Hepatocyte (in vitro differentiated cells): ENCODE data around the gene HCN3. TPM values are rescaled to one million over a fixed set of nuclear protein-coding genes. Genes with fewer than 3 reads are reported as not detected.

Experiments
- DNase-seq: peaks from one replicate; pipeline ENCODE4 v3.0.0-alpha.2; 2016; ENCODE audit warnings: low spot score
- H2AFZ ChIP-seq: fragments of 200-600 bp; sonication (generic); 2 replicates; pipeline ENCODE4 v1.6.0; 2016; ENCODE audit warnings: antibody characterized with exemption, mild to moderate bottlenecking
- H3K27ac ChIP-seq: fragments of 200-600 bp; sonication (generic); 2 replicates; pipeline ENCODE4 v1.5.1; 2016; ENCODE audit warnings: mild to moderate bottlenecking
- H3K27me3 ChIP-seq: fragments of 200-600 bp; sonication (generic); 2 replicates; pipeline ENCODE4 v1.6.1; 2016
- H3K36me3 ChIP-seq: fragments of 200-600 bp; sonication (generic); replicated peaks from 2 replicates; pipeline ENCODE4 v1.5.1; 2016; ENCODE audit warnings: low read depth; ENCODE audit not compliant: insufficient read depth
- H3K4me1 ChIP-seq: fragments of 200-600 bp; sonication (generic); 2 replicates; pipeline ENCODE4 v1.5.1; 2016; ENCODE audit warnings: mild to moderate bottlenecking, moderate library complexity; ENCODE audit not compliant: insufficient read depth
- H3K4me2 ChIP-seq: fragments of 200-600 bp; sonication (generic); 2 replicates; pipeline ENCODE4 v1.6.0; 2016
- H3K4me3 ChIP-seq: fragments of 200-600 bp; sonication (generic); 2 replicates; pipeline ENCODE4 v1.5.1; 2016; ENCODE audit warnings: mild to moderate bottlenecking
- H3K79me2 ChIP-seq: fragments of 200-600 bp; sonication (generic); 2 replicates; pipeline ENCODE4 v1.6.0; 2017; ENCODE audit warnings: mild to moderate bottlenecking
- H3K9me2 ChIP-seq: fragments of 200-600 bp; sonication (generic); replicated peaks from 2 replicates; pipeline ENCODE4 v1.6.0; 2017; ENCODE audit warnings: mild to moderate bottlenecking; ENCODE audit not compliant: insufficient read depth
- H3K9me3 ChIP-seq: fragments of 200-600 bp; sonication (generic); 2 replicates; pipeline ENCODE4 v1.5.1; 2016; ENCODE audit warnings: low read depth, mild to moderate bottlenecking
- H4K20me1 ChIP-seq: fragments of 200-600 bp; sonication (generic); 2 replicates; pipeline ENCODE4 v1.6.0; 2016; ENCODE audit warnings: mild to moderate bottlenecking; ENCODE audit not compliant: insufficient read depth, poor library complexity, severe bottlenecking
- EZH2 ChIP-seq: fragments of 200-600 bp; sonication (generic); IDR thresholded peaks from 2 replicates; pipeline ENCODE4 v1.6.1; 2016; ENCODE audit warnings: antibody characterized with exemption, mild to moderate bottlenecking, borderline replicate concordance
- EZH2phosphoT487 ChIP-seq: fragments of 200-600 bp; sonication (generic); IDR thresholded peaks from one replicate; pipeline ENCODE4 v1.6.1; 2018; ENCODE audit warnings: antibody characterized with exemption, mild to moderate bottlenecking, low read depth, moderate library complexity; ENCODE audit not compliant: unreplicated experiment, severe bottlenecking
- WGBS: methylation state at CpG from one replicate; pipeline ENCODE4 v1.1.6; 2016; ENCODE audit warnings: low lambda C conversion rate; ENCODE audit errors: missing lambda C conversion rate; 5-methylcytosine and 5-hydroxymethylcytosine counted together
- polyA plus RNA-seq: library from polyadenylated mRNA; unstranded; fragments of >200 nt; fragmentation: Nextera tagmentation; extraction: Ambion mirVana; gene quantifications from 2 replicates; pipeline ENCODE4 v1.2.1, GENCODE V29; 2016
- total RNA-seq: library from RNA; depleted of rRNA; stranded (reverse); fragments of >200 nt; gene quantifications from 2 replicates; pipeline ENCODE4 v1.2.3, GENCODE V29; 2014
- TF ChIP-seq, protein P1 (sequence below): fragments of 200-600 bp; sonication (generic); IDR thresholded peaks from 2 replicates; pipeline ENCODE4 v1.5.1; 2016; ENCODE audit warnings: antibody characterized with exemption, mild to moderate bottlenecking; ENCODE audit not compliant: poor library complexity

HCN3 gene
- total and polyA plus RNA-seq, 2 experiments from 2014 or later = 4.3 to 5.6 TPM

DNA sequence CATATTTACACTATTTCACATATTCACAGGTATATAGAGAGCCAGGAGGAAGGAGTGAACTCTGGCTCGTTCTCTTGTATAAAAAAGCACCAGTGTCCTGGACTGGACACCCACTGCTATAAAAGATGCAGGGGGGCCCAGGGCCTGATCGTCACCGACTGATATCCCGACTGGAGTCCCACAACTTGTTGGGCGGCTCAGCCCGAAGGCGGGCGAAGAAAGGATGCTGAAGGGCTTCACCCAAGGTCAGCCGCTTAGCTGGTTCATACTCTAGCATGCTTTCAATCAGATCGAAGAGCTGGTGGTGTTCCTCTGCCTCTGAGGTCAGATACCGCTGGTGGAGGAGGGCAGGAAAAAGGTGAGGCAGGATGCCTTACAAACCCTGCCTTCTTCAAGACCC, 14.2 kb upstream of the HCN3 start:
- TF ChIP-seq, protein P1, sequence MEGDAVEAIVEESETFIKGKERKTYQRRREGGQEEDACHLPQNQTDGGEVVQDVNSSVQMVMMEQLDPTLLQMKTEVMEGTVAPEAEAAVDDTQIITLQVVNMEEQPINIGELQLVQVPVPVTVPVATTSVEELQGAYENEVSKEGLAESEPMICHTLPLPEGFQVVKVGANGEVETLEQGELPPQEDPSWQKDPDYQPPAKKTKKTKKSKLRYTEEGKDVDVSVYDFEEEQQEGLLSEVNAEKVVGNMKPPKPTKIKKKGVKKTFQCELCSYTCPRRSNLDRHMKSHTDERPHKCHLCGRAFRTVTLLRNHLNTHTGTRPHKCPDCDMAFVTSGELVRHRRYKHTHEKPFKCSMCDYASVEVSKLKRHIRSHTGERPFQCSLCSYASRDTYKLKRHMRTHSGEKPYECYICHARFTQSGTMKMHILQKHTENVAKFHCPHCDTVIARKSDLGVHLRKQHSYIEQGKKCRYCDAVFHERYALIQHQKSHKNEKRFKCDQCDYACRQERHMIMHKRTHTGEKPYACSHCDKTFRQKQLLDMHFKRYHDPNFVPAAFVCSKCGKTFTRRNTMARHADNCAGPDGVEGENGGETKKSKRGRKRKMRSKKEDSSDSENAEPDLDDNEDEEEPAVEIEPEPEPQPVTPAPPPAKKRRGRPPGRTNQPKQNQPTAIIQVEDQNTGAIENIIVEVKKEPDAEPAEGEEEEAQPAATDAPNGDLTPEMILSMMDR = no peak
- TF ChIP-seq EZH2phosphoT487 (no peak), EZH2 (no peak)
- no peak overlapping the region for H2AFZ ChIP-seq
- peaks cover 6% of the 10 kb centered on the region for H3K4me1 ChIP-seq
- no peaks in the 10 kb centered on the region for H3K36me3 ChIP-seq
- H3K4me3 ChIP-seq = no peak overlapping the region
- no peaks in the 10 kb centered on the region for H4K20me1 ChIP-seq
- DNase-seq = no peak
- peak overlapping the region; percentile 44 for H3K27ac ChIP-seq
- WGBS = 96% methylated on average over 11 of the region's 11 CpGs
- H3K79me2 ChIP-seq = peaks cover 25% of the 10 kb centered on the region
- no peaks in the 10 kb centered on the region for H3K9me2 ChIP-seq
- H3K4me2 ChIP-seq = no peak overlapping the region
- no peaks in the 10 kb centered on the region for H3K9me3 ChIP-seq
- no peaks in the 10 kb centered on the region for H3K27me3 ChIP-seq

DNA sequence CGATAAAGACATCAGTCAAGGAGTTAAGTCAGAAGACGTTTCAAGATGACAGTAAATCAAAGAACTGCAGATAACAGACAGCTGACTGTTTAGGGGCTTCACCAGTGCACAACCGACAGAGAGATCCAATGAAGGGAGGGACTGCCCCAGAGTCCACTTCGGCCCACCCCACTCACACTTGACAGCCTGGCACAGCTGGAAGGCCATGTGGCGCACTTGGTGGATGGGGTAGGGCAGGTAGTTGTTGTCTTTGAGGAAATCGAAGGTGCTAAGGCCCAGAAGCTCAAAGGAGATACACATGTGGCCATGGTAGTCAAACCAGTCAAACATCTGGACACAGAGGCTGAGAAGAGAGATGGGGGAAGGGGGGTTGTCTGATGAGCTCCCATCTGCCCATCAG, 10.7 kb upstream of the HCN3 start:
- no peak for DNase-seq
- Histone ChIP-seq H3K9me3 (no peaks in the 10 kb centered on the region), H3K27ac (no peak overlapping the region), H3K4me1 (no peaks in the 10 kb centered on the region), H2AFZ (no peak overlapping the region), H3K9me2 (no peaks in the 10 kb centered on the region), H3K27me3 (no peaks in the 10 kb centered on the region), H3K79me2 (peaks cover 26% of the 10 kb centered on the region), H3K36me3 (no peaks in the 10 kb centered on the region), H3K4me3 (no peak overlapping the region), H4K20me1 (peaks cover 4% of the 10 kb centered on the region), H3K4me2 (no peak overlapping the region)
- TF ChIP-seq EZH2 (no peak), EZH2phosphoT487 (no peak)
- TF ChIP-seq, protein P1 = no peak
- WGBS = 92% methylated on average over 6 of the region's 6 CpGs

GRCh38 chr1:155267373-155267772, 9.9 kb upstream of the HCN3 start:
- Histone ChIP-seq H4K20me1 (peaks cover 11% of the 10 kb centered on the region), H3K9me2 (no peaks in the 10 kb centered on the region), H3K79me2 (peaks cover 33% of the 10 kb centered on the region), H3K9me3 (no peaks in the 10 kb centered on the region), H3K27ac (no peak overlapping the region), H3K36me3 (no peaks in the 10 kb centered on the region), H3K27me3 (no peaks in the 10 kb centered on the region), H3K4me2 (no peak overlapping the region), H3K4me3 (no peak overlapping the region), H2AFZ (no peak overlapping the region), H3K4me1 (peaks cover 8% of the 10 kb centered on the region)
- no peak for DNase-seq
- TF ChIP-seq, protein P1 = no peak
- no peak for TF ChIP-seq EZH2
- no peak for TF ChIP-seq EZH2phosphoT487
- 100% methylated on average over 2 of the region's 2 CpGs for WGBS

DNA sequence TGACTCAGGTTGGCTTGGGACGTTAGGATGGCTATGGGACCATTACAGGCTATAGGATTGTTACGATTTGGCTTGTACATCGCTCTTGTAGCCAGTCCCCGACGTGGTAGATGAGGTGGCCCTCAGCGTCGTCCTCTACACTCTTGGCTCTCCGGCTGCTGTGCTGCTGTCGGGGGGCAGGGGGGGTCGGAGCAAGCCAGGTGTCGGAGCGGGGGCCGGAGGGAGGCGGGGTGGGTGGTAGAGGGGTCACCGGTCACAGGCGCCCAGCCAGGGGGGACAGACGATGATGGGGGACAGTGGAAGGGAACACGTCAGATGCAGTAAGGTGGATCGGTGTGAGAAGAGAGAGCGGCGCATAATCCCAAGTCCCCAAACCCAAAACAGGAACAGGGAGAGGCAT, 8.6 kb upstream of the HCN3 start:
- H3K9me3 ChIP-seq = no peaks in the 10 kb centered on the region
- H4K20me1 ChIP-seq = peaks cover 14% of the 10 kb centered on the region
- peaks cover 38% of the 10 kb centered on the region for H3K79me2 ChIP-seq
- TF ChIP-seq EZH2phosphoT487 = no peak
- TF ChIP-seq, protein P1 = no peak
- TF ChIP-seq EZH2 = no peak
- 97% methylated on average over 15 of the region's 21 CpGs for WGBS
- DNase-seq = no peak
- H3K4me3 ChIP-seq = no peak overlapping the region
- no peaks in the 10 kb centered on the region for H3K9me2 ChIP-seq
- H3K4me2 ChIP-seq = no peak overlapping the region
- no peaks in the 10 kb centered on the region for H3K36me3 ChIP-seq
- H3K27me3 ChIP-seq = no peaks in the 10 kb centered on the region
- H3K27ac ChIP-seq = no peak overlapping the region
- peaks cover 9% of the 10 kb centered on the region for H3K4me1 ChIP-seq
- no peak overlapping the region for H2AFZ ChIP-seq
